ENCODE measurements around the gene CERS5. TPM values are rescaled to one million over a fixed set of nuclear protein-coding genes. Genes with fewer than 3 reads are reported as not detected.
A peak's percentile ranks its signal among the peaks of the same experiment; 100 is the strongest.

CERS5 gene
- total and polyA plus RNA-seq, 12 donors: 8.3 to 51.7 (median 11.8) TPM

DNA sequence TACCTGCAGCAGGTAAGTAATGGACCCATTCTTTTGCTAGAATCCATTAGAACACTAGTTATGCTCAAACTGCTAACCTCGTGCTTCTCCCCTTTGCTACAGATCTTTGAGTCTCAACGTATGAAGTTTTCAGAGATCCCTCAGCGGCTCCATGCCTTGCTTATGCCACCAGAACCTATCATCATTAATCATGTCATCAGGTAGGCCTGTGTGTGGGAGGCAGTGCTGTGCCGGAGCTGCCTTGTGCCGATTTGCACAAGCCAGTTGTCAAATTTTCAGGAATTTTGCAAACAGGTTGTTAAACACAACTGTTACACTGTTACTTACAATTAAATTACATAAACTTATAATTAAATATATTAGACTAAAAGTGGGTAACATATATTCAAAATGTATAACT is 76.8 kb downstream of the CERS5 start:
- Histone ChIP-seq H3K9me3 (no peaks in the 10 kb centered on the region), H3K4me1 (peaks cover 0 to 28% (median 8%) of the 10 kb centered on the region in 9 donors), H3K27me3 (no peaks in the 10 kb centered on the region), H3K4me3 (no peak overlapping the region), H3K27ac (no peak overlapping the region), H3K36me3 (peaks cover 0 to 90% (median 71%) of the 10 kb centered on the region in 9 donors)
- intact Hi-C loops (cut with DNase I): no loop called here
- WGBS, 2 donors: 81 to 84% methylated on average over 5 of the region's 5 CpGs
- ATAC-seq (no peak), DNase-seq (no peak)
- TF ChIP-seq, protein P1, sequence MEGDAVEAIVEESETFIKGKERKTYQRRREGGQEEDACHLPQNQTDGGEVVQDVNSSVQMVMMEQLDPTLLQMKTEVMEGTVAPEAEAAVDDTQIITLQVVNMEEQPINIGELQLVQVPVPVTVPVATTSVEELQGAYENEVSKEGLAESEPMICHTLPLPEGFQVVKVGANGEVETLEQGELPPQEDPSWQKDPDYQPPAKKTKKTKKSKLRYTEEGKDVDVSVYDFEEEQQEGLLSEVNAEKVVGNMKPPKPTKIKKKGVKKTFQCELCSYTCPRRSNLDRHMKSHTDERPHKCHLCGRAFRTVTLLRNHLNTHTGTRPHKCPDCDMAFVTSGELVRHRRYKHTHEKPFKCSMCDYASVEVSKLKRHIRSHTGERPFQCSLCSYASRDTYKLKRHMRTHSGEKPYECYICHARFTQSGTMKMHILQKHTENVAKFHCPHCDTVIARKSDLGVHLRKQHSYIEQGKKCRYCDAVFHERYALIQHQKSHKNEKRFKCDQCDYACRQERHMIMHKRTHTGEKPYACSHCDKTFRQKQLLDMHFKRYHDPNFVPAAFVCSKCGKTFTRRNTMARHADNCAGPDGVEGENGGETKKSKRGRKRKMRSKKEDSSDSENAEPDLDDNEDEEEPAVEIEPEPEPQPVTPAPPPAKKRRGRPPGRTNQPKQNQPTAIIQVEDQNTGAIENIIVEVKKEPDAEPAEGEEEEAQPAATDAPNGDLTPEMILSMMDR (IDR thresholded peaks at IDR 0.05): no peak

DNA sequence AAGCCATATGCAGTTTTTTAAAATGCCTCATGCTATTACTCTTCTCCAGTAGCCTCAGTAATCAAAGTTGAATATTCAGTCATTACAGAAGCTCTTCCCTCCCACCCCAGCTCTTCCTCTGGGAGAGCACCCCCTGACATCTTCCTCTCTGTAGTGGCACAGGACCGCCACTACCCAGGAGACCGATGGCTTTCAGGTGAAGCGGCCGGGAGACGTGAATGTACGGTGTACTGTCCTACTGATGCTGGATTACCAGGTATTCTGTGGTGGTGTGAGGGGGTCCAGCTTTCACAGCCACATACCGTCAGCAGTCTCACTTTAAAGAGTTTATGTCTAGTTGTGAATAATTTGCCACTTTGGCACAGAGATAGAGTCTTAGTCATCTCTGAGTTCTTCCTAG is 77.4 kb downstream of the CERS5 start:
- DNase-seq: no peak
- whole genome bisulfite sequencing, 2 donors: 95 to 97% methylated on average over 7 of the region's 7 CpGs
- H3K4me1 ChIP-seq: peaks cover 0 to 28% (median 8%) of the 10 kb centered on the region in 9 donors
- intact Hi-C loops (cut with DNase I): loop anchor here in 5 of 10 donors (5.0 to 10.0 kb wide), 4 partner anchors 78 to 225 kb away; partner anchors contain the start of gene CERS5 (in 2 of the 5)
- H3K4me3 ChIP-seq: no peak overlapping the region
- peaks cover 0 to 84% (median 65%) of the 10 kb centered on the region in 9 donors for H3K36me3 ChIP-seq
- no peak overlapping the region for H3K27ac ChIP-seq
- H3K27me3 ChIP-seq: no peaks in the 10 kb centered on the region
- ATAC-seq: no peak
- TF ChIP-seq, protein P1 (IDR thresholded peaks at IDR 0.05): no peak
- H3K9me3 ChIP-seq: no peaks in the 10 kb centered on the region

DNA sequence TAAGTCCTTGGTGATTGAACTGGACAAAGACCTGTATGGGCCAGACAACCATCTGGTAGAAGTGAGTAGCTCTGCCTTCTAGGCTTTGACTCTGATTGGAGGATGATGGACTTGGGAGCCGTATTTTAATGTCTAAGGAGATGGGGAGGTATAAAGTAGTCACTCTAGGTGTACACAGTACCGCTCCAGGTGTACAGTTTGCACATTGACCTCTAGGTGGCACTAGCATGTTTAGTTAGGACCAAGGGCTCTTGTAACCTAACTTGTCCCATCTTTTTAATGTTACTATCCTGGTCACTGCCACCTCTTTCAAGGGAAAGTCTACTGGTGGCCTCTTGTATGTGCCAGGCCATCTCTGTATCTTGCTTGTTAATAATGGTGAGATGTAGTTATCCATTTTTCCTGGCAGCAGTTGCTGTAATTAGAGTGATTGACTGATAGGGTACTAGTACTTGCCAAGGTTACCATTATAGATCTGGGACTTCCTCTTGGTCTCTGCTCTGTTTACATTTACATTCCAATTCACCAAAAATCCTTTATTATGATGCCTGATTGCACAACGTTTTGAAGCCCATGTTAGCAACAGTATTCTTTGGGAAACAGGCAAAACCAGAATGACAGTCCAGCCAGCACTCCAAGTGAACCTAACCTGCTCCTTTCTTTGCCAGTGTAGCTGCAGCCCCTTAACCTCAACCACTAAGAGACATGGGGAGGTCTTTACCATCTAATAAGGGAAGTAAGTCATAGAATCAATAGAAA is 78.4 kb downstream of the CERS5 start:
- Histone ChIP-seq H3K4me3 (no peak overlapping the region), H3K9me3 (no peaks in the 10 kb centered on the region), H3K27ac (peak overlapping the region in 2 of 10 donors; percentile 23 to 48), H3K27me3 (no peaks in the 10 kb centered on the region), H3K4me1 (peaks cover 0 to 34% (median 13%) of the 10 kb centered on the region in 9 donors), H3K36me3 (peaks cover 0 to 74% (median 55%) of the 10 kb centered on the region in 9 donors)
- DNase-seq (peak in 1 of 2 donors; percentile 41), ATAC-seq (peak in 1 of 8 donors; percentile 18)
- intact Hi-C loops (cut with DNase I): loop anchor here in 5 of 10 donors (5.0 to 10.0 kb wide), 4 partner anchors 79 to 226 kb away; partner anchors contain the start of gene CERS5 (in 2 of the 5)
- TF ChIP-seq, protein P1 (IDR thresholded peaks at IDR 0.05): peak; percentile 50 to 80 (median 78)
- WGBS, 2 donors: 30 to 45% methylated on average over 3 of the region's 3 CpGs

DNA sequence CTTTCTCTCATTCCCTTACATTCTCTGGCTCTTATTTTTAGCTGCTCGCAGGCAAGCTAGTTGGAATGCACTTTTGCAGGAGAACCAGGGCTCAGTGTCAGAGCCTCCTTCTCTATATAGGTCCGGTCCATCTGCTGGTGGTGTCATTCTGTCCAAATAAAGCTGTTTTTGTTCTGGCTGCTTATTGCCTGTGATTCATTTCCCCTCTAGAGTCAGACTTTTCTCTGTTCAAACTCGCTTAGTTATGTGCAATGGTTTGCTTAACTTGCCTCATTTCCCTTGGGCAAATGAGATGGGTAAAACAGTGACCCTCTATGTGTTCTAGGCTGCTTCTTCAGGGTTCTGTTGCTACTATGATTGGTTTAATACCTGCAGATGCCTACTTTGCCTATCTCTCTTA is 79.2 kb downstream of the CERS5 start:
- ATAC-seq (no peak), DNase-seq (no peak)
- Histone ChIP-seq H3K4me3 (no peak overlapping the region), H3K4me1 (peaks cover 0 to 34% (median 13%) of the 10 kb centered on the region in 9 donors), H3K9me3 (no peaks in the 10 kb centered on the region), H3K27ac (peak overlapping the region in 2 of 10 donors; percentile 23 to 48), H3K27me3 (no peaks in the 10 kb centered on the region), H3K36me3 (peaks cover 0 to 66% (median 49%) of the 10 kb centered on the region in 9 donors)
- intact Hi-C loops (cut with DNase I): loop anchor here in 6 of 10 donors (2.0 to 10.0 kb wide), 5 partner anchors 23 to 227 kb away; partner anchors contain the start of gene CERS5 (in 2 of the 6)
- WGBS, 2 donors: 51 to 62% methylated on average over 3 of the region's 3 CpGs
- TF ChIP-seq, protein P1 (IDR thresholded peaks at IDR 0.05): no peak

Data from heart right ventricle (tissue), 16 donors.